Testis (tissue), 3 donors: ENCODE results near the gene RYR3. TPM values are rescaled to one million over a fixed set of nuclear protein-coding genes. Genes with fewer than 3 reads are reported as not detected.

Experiments
- DNase-seq: peaks from one replicate; pipeline ENCODE4 v3.0.0-alpha.2; 2019
- H3K27ac ChIP-seq, 2 donors: fragments of 200-600 bp; sonication (generic); one replicate each; pipeline ENCODE4 v1.5.1; 2019
- H3K27me3 ChIP-seq: fragments of 200-600 bp; sonication (generic); one replicate; pipeline ENCODE4 v1.5.1; 2019
- H3K36me3 ChIP-seq: fragments of 200-600 bp; sonication (generic); one replicate; pipeline ENCODE4 v1.5.1; 2017; ENCODE audit warnings: low read depth; ENCODE audit errors: missing control alignments
- H3K4me1 ChIP-seq: fragments of 200-600 bp; sonication (generic); one replicate; pipeline ENCODE4 v1.5.1; 2019
- H3K4me3 ChIP-seq, 2 donors: fragments of 200-600 bp; sonication (generic); one replicate each; pipeline ENCODE4 v1.5.1; 2017 to 2019
- H3K9me3 ChIP-seq: fragments of 200-600 bp; sonication (generic); one replicate; pipeline ENCODE4 v1.5.1; 2017
- CTCF ChIP-seq, 3 experiments: fragments of 450-650 bp in 2 of 3; fragments of 200-600 bp in 1 of 3; sonication (generic) in 1 of 3; IDR thresholded peaks; one replicate each; pipeline ENCODE4 v1.5.1; 2016 to 2019; ENCODE audit warnings: antibody characterized with exemption in 3 of 3, mild to moderate bottlenecking in 2 of 3, moderate library complexity in 1 of 3
- POLR2A ChIP-seq: fragments of 450-650 bp; IDR thresholded peaks from one replicate; pipeline ENCODE4 v1.6.1; 2017; ENCODE audit warnings: antibody characterized with exemption, mild to moderate bottlenecking, moderate library complexity
- WGBS, 2 donors: methylation state at CpG; one replicate each; pipeline ENCODE4 v1.1.5; 2018; 5-methylcytosine and 5-hydroxymethylcytosine counted together
- intact Hi-C: fragments of 100-400 bp; cut with DNase I; formaldehyde crosslinking; loops from one replicate; pipeline ENCODE4 v1.15.1; 2023; ENCODE audit warnings: low total_unique reads
- polyA plus RNA-seq: library from polyadenylated mRNA; stranded (reverse); fragments of 350-450 nt; fragmentation: Illumina TruSeq; extraction: RNeasy Lipid Tissue Mini Kit (QIAGEN cat#74804); gene quantifications from one replicate; pipeline ENCODE4 v1.2.3, GENCODE V29; 2014; ENCODE audit warnings: low read depth, low replicate concordance; ENCODE audit not compliant: insufficient read depth
- total RNA-seq, 2 donors: library from RNA; depleted of rRNA; stranded (reverse); fragments of >200 nt; gene quantifications; one replicate each; pipeline ENCODE4 v1.2.3, GENCODE V29; 2016

The RYR3 gene
- total and polyA plus RNA-seq, 3 donors from 2014 or later, result 4.3 to 7.6 (median 4.4) TPM

DNA sequence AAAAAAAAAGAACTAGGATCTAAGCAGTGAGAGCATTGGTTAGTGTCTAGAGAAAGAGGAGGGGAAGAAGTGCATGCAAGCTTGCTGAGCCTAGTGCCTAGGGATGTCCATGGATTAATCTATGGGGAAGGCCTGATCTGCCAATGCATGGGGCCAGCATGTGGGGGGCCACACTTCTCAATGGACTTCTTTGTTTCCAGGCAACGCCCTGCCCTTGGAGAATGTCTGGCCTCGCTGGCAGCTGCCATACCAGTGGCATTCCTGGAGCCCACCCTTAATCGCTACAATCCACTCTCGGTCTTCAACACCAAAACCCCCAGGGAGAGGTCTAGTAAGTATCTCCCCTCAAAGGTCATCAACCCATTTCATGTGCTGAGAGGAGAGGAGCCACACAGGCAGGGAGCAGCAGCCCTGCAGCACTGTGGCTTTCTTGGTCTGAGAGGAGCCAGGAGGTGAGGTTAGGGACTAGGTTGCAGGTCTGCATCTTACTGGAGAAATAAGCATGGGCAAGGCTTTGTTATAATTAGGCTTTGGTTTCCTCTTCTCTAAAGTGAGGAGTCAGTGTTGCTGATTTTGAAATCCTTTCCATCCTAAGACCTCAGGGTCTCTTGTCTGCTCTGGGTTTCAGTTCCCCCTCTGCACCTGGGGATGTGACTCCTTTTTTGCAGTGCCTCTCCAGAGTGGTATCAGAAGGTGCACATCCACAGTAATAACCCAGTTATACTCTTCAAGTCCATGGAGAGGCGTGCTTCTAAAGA is 469.4 kb downstream of the RYR3 start:
- Histone ChIP-seq H3K27me3 (no peaks in the 10 kb centered on the region), H3K4me3 (no peak overlapping the region), H3K9me3 (no peaks in the 10 kb centered on the region), H3K4me1 (no peaks in the 10 kb centered on the region), H3K36me3 (no peaks in the 10 kb centered on the region), H3K27ac (no peak overlapping the region)
- no peak for DNase-seq
- WGBS, 2 donors, result 94% methylated on average over 5 of the region's 5 CpGs
- intact Hi-C loops, result no loop called here
- no peak for TF ChIP-seq CTCF (IDR thresholded peaks at IDR 0.05)
- no peak for TF ChIP-seq POLR2A

GRCh38 chr15:33782966-33783365 is 472.2 kb downstream of the RYR3 start:
- no peak for DNase-seq
- intact Hi-C loops, result no loop called here
- Histone ChIP-seq H3K36me3 (no peaks in the 10 kb centered on the region), H3K4me1 (no peaks in the 10 kb centered on the region), H3K4me3 (no peak overlapping the region), H3K27me3 (no peaks in the 10 kb centered on the region), H3K9me3 (no peaks in the 10 kb centered on the region), H3K27ac (no peak overlapping the region)
- WGBS, 2 donors, result 80 to 90% methylated on average over 5 of the region's 5 CpGs
- TF ChIP-seq CTCF (IDR thresholded peaks at IDR 0.05), result no peak
- no peak for TF ChIP-seq POLR2A

- TF ChIP-seq POLR2A (no peak), CTCF (IDR thresholded peaks at IDR 0.05) (no peak)
- intact Hi-C loops, result no loop called here
- H3K36me3 ChIP-seq, result no peaks in the 10 kb centered on the region
- no peaks in the 10 kb centered on the region for H3K9me3 ChIP-seq
- H3K4me3 ChIP-seq, result no peak overlapping the region
- H3K4me1 ChIP-seq, result no peaks in the 10 kb centered on the region
- 82% methylated on average over 6 of the region's 6 CpGs for WGBS, 2 donors
- no peak for DNase-seq
- no peak overlapping the region for H3K27ac ChIP-seq
- no peaks in the 10 kb centered on the region for H3K27me3 ChIP-seq
Measured at GRCh38 chr15:33785366-33785765, 474.6 kb downstream of the RYR3 start.

DNA sequence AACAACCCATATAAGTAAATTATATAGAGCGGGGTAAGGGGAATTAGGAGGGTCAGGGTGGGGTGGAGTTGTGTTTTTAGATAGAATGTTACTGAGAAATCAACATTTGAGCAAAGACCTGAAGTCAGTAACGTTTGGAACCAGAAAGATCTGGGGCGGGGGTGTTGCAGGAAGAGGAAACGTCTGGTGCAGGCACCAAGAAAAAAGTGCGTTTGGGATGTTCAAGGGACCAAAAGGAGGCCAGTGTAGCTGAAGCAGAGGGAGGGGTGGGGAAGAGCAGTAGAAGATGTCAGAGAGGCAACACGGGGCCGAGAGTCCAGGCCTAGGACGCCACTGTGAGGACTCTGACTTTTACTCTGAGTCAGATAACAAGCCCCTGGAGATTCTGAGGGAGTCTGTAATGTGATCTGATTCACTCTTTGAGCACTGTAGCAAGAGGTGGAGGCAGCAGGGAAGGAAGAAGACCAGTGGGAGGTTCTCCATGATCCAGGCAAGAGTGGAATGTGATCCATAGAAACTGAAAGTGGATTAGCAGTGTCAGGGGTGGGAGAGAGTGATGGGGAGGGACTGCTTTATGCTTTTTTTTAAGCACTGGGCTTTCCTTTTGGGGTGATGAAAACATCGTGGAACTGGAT is 478.3 kb downstream of the RYR3 start:
- intact Hi-C loops, result no loop called here
- TF ChIP-seq POLR2A (no peak), CTCF (IDR thresholded peaks at IDR 0.05) (no peak)
- 38 to 47% methylated on average over 9 of the region's 9 CpGs for WGBS, 2 donors
- Histone ChIP-seq H3K27me3 (no peaks in the 10 kb centered on the region), H3K9me3 (no peaks in the 10 kb centered on the region), H3K4me3 (no peak overlapping the region), H3K36me3 (no peaks in the 10 kb centered on the region), H3K4me1 (no peaks in the 10 kb centered on the region), H3K27ac (no peak overlapping the region)
- no peak for DNase-seq
